GM19395 (cell line): Measurements from ENCODE around the gene TMED8.
"Not testable (repeated sequence)": the region's sequence is repeated elsewhere in the genome, so short reads cannot be mapped to it uniquely, and the experiment has no call there.

Source experiments
- ATAC-seq: cut with Tn5 transposase; IDR thresholded peaks from one replicate; pipeline ENCODE4 v1.9.1; 2021; ENCODE audit warnings: mild to moderate bottlenecking, moderate library complexity; ENCODE audit not compliant: unreplicated experiment

Gene TMED8

GRCh38 chr14:77369285-77369684 is 7.6 kb downstream of the TMED8 start:
- ATAC-seq = no peak

GRCh38 chr14:77364146-77364545 is 12.7 kb downstream of the TMED8 start:
- ATAC-seq = no peak

GRCh38 chr14:77359626-77360025 is 17.3 kb downstream of the TMED8 start:
- ATAC-seq = no peak

- no peak for ATAC-seq
Measured at GRCh38 chr14:77356899-77357298, 20.0 kb downstream of the TMED8 start.

GRCh38 chr14:77355811-77356210 is 21.1 kb downstream of the TMED8 start:
- ATAC-seq = no peak

GRCh38 chr14:77353469-77354141 is 23.3 kb downstream of the TMED8 start:
- no peak for ATAC-seq

GRCh38 chr14:77347751-77348150 is 29.1 kb downstream of the TMED8 start:
- ATAC-seq = no peak

- ATAC-seq = no peak
Measured at GRCh38 chr14:77346495-77346894, 30.4 kb downstream of the TMED8 start.

GRCh38 chr14:77344377-77344996 is 32.4 kb downstream of the TMED8 start:
- ATAC-seq = no peak

GRCh38 chr14:77343662-77344061 is 33.2 kb downstream of the TMED8 start:
- no peak for ATAC-seq

GRCh38 chr14:77342726-77343397 is 34.0 kb downstream of the TMED8 start:
- ATAC-seq = no peak

- ATAC-seq = no peak
Measured at GRCh38 chr14:77340389-77340788, 36.5 kb downstream of the TMED8 start.

- ATAC-seq = no peak
Measured at GRCh38 chr14:77339407-77339806, 37.5 kb downstream of the TMED8 start.

- no peak for ATAC-seq
Measured at GRCh38 chr14:77338302-77338701, 38.6 kb downstream of the TMED8 start.

- ATAC-seq = no peak
Measured at GRCh38 chr14:77337880-77338279, 39.0 kb downstream of the TMED8 start.

- not testable (repeated sequence) for ATAC-seq
Measured at GRCh38 chr14:77337255-77337654, 39.6 kb downstream of the TMED8 start.

- ATAC-seq = no peak
Measured at GRCh38 chr14:77335576-77335975, 41.3 kb downstream of the TMED8 start.

GRCh38 chr14:77329872-77330271 is 47.0 kb downstream of the TMED8 start:
- no peak for ATAC-seq

- ATAC-seq = no peak
Measured at GRCh38 chr14:77327111-77327510, 49.8 kb downstream of the TMED8 start.

GRCh38 chr14:77325746-77326094 is 51.2 kb downstream of the TMED8 start:
- no peak for ATAC-seq

- ATAC-seq = no peak
Measured at GRCh38 chr14:77324816-77325745, 51.8 kb downstream of the TMED8 start.
